CD14-positive monocyte (primary cell): Measurements from ENCODE around the gene XIRP2. TPM values are rescaled to one million over a fixed set of nuclear protein-coding genes. Genes with fewer than 3 reads are reported as not detected.

Source experiments
- DNase-seq, 3 donors: peaks; one replicate each; pipeline ENCODE4 v3.0.0-alpha.2; 2011 to 2022
- H2AFZ ChIP-seq: 2 replicates; pipeline ENCODE4 v1.6.0; 2012; ENCODE audit warnings: mild to moderate bottlenecking, low read depth, low read length, inconsistent platforms; ENCODE audit not compliant: insufficient read depth, poor library complexity, severe bottlenecking
- H3K27ac ChIP-seq, 2 donors: 1 replicate in 1 of 2; 2 replicates in 1 of 2; pipeline ENCODE4 v1.5.1; 2012 to 2013; ENCODE audit warnings: low read length in 2 of 2, control low read depth in 1 of 2, inconsistent platforms in 1 of 2, low read depth in 1 of 2, mild to moderate bottlenecking in 1 of 2
- H3K27me3 ChIP-seq, 2 donors: one replicate each; pipeline versions ENCODE4 v1.6.0 to v1.6.1; 2011 to 2013; ENCODE audit warnings: low read length in 2 of 2; ENCODE audit not compliant: control insufficient read depth in 2 of 2, insufficient read depth in 2 of 2
- H3K36me3 ChIP-seq, 2 donors: replicated peaks in 1 of 2; 1 replicate in 1 of 2; 2 replicates in 1 of 2; pipeline versions ENCODE4 v1.5.1 to v1.6.1; 2012 to 2013; ENCODE audit warnings: low read length in 2 of 2, control low read depth in 1 of 2, inconsistent platforms in 1 of 2, mild to moderate bottlenecking in 1 of 2; ENCODE audit not compliant: insufficient read depth in 2 of 2, control insufficient read depth in 1 of 2
- H3K4me1 ChIP-seq, 2 donors: 1 replicate in 1 of 2; 2 replicates in 1 of 2; pipeline versions ENCODE4 v1.5.1 to v1.6.1; 2012 to 2013; ENCODE audit warnings: low read length in 2 of 2, control low read depth in 1 of 2, inconsistent platforms in 1 of 2, mild to moderate bottlenecking in 1 of 2, moderate library complexity in 1 of 2; ENCODE audit not compliant: insufficient read depth in 2 of 2, control insufficient read depth in 1 of 2
- H3K4me2 ChIP-seq: replicated peaks from 2 replicates; pipeline ENCODE3; 2012; ENCODE audit warnings: low read length, moderate library complexity, mild to moderate bottlenecking; ENCODE audit not compliant: poor library complexity, severe bottlenecking; ENCODE audit errors: extremely low read depth
- H3K4me3 ChIP-seq, 3 experiments: fragments of 200-600 bp in 1 of 3; sonication (generic) in 1 of 3; replicated peaks in 1 of 3; 1 replicate in 2 of 3; 2 replicates in 1 of 3; pipeline ENCODE4 v1.5.1; 2011 to 2013; ENCODE audit warnings: low read length in 3 of 3, mild to moderate bottlenecking in 3 of 3, control low read depth in 2 of 3, low read depth in 2 of 3, inconsistent platforms in 1 of 3, moderate library complexity in 1 of 3
- H3K79me2 ChIP-seq: 2 replicates; pipeline ENCODE4 v1.6.0; 2012; ENCODE audit warnings: mild to moderate bottlenecking, control low read depth, inconsistent platforms, low read length, moderate library complexity; ENCODE audit not compliant: insufficient read depth
- H3K9ac ChIP-seq: 2 replicates; pipeline ENCODE4 v1.6.0; 2017; ENCODE audit warnings: low read length, mild to moderate bottlenecking; ENCODE audit not compliant: insufficient read depth, poor library complexity, severe bottlenecking
- H3K9me3 ChIP-seq, 2 donors: replicated peaks in 1 of 2; 1 replicate in 1 of 2; 2 replicates in 1 of 2; pipeline versions ENCODE4 v1.5.1 to v1.6.1; 2012 to 2013; ENCODE audit warnings: low read length in 2 of 2, control low read depth in 1 of 2; ENCODE audit not compliant: control insufficient read depth in 1 of 2, insufficient read depth in 1 of 2
- H4K20me1 ChIP-seq: 2 replicates; pipeline ENCODE4 v1.6.0; 2012; ENCODE audit warnings: mild to moderate bottlenecking, low read length, control low read depth, moderate library complexity; ENCODE audit not compliant: insufficient read depth
- H3K27ac Mint-ChIP-seq, 7 donors: one replicate each; pipeline ENCODE4 v1.8.0; 2020; ENCODE audit warnings: mild to moderate bottlenecking in 7 of 7, mixed read lengths in 7 of 7, moderate library complexity in 6 of 7, inconsistent platforms in 2 of 7
- H3K27me3 Mint-ChIP-seq, 3 donors: one replicate each; pipeline ENCODE4 v1.8.0; 2021 to 2022; ENCODE audit warnings: low read depth in 3 of 3, mild to moderate bottlenecking in 3 of 3, mixed read lengths in 3 of 3, moderate library complexity in 3 of 3, inconsistent platforms in 1 of 3
- H3K36me3 Mint-ChIP-seq, 2 donors: one replicate each; pipeline ENCODE4 v1.8.0; 2020; ENCODE audit warnings: mixed read lengths in 2 of 2, inconsistent platforms in 1 of 2, mild to moderate bottlenecking in 1 of 2
- H3K4me1 Mint-ChIP-seq: one replicate; pipeline ENCODE4 v1.8.0; 2020; ENCODE audit warnings: mild to moderate bottlenecking, mixed read lengths
- H3K4me3 Mint-ChIP-seq, 2 donors: one replicate each; pipeline ENCODE4 v1.8.0; 2020; ENCODE audit warnings: mild to moderate bottlenecking in 2 of 2, mixed read lengths in 2 of 2, moderate library complexity in 1 of 2
- H3K9me3 Mint-ChIP-seq, 7 donors: one replicate each; pipeline ENCODE4 v1.8.0; 2020 to 2022; ENCODE audit warnings: mixed read lengths in 7 of 7, mild to moderate bottlenecking in 6 of 7, moderate library complexity in 6 of 7, inconsistent platforms in 2 of 7
- CTCF ChIP-seq: fragments of 200-600 bp; IDR thresholded peaks from one replicate; pipeline ENCODE4 v1.8.0; 2022; ENCODE audit warnings: antibody characterized with exemption, mild to moderate bottlenecking
- WGBS: methylation state at CpG from one replicate; pipeline ENCODE4 v1.1.5; 2013; ENCODE audit warnings: missing lambda C conversion rate; ENCODE audit not compliant: insufficient coverage; 5-methylcytosine and 5-hydroxymethylcytosine counted together
- intact Hi-C, 2 donors: fragments of 100-400 bp; cut with micrococcal nuclease; formaldehyde crosslinking; loops; one replicate each; pipeline versions ENCODE4 v1.15.0 to v1.15.1; 2023
- polyA plus RNA-seq, 3 donors: library from polyadenylated mRNA; depleted of rRNA in 1 of 3; unstranded in 2 of 3; stranded (reverse) in 1 of 3; fragments of 300-500 nt in 2 of 3; fragments of >200 nt in 1 of 3; fragmentation: Illumina TruSeq in 2 of 3; gene quantifications; 1 replicate in 2 of 3; 2 replicates in 1 of 3; pipeline ENCODE4 v1.2.3, GENCODE V29; 2012 to 2021

Gene XIRP2
- polyA plus RNA-seq, 3 donors = not detected

GRCh38 chr2:167190053-167190452, 301.8 kb downstream of the XIRP2 start:
- Histone ChIP-seq H2AFZ (no peak overlapping the region), H3K9me3 (no peaks in the 10 kb centered on the region), H3K4me1 (no peaks in the 10 kb centered on the region), H4K20me1 (no peaks in the 10 kb centered on the region), H3K79me2 (no peaks in the 10 kb centered on the region), H3K27ac (no peak overlapping the region), H3K27me3 (no peaks in the 10 kb centered on the region), H3K9ac (no peak overlapping the region), H3K4me3 (no peak overlapping the region), H3K36me3 (no peaks in the 10 kb centered on the region), H3K4me2 (no peak overlapping the region)
- intact Hi-C loops = no loop called here
- Mint-ChIP-seq H3K4me3 (no peak overlapping the region), H3K36me3 (no peaks in the 10 kb centered on the region), H3K27me3 (no peaks in the 10 kb centered on the region), H3K27ac (no peak overlapping the region), H3K4me1 (peaks cover 6% of the 10 kb centered on the region), H3K9me3 (peaks cover 0 to 2% (median 0%) of the 10 kb centered on the region in 7 donors)
- no peak for DNase-seq
- TF ChIP-seq CTCF = no peak
- WGBS = 90% methylated on average over 2 of the region's 3 CpGs

GRCh38 chr2:167191588-167191987, 303.3 kb downstream of the XIRP2 start:
- WGBS = no CpG with 5 or more reads among the region's 3 CpGs
- Histone ChIP-seq H3K4me2 (no peak overlapping the region), H3K79me2 (no peaks in the 10 kb centered on the region), H3K9ac (no peak overlapping the region), H3K27me3 (no peaks in the 10 kb centered on the region), H2AFZ (no peak overlapping the region), H3K27ac (no peak overlapping the region), H3K4me1 (peaks cover 11 to 12% of the 10 kb centered on the region in 2 donors), H3K4me3 (no peak overlapping the region), H4K20me1 (no peaks in the 10 kb centered on the region), H3K36me3 (no peaks in the 10 kb centered on the region), H3K9me3 (no peaks in the 10 kb centered on the region)
- DNase-seq = no peak
- TF ChIP-seq CTCF = no peak
- Mint-ChIP-seq H3K36me3 (no peaks in the 10 kb centered on the region), H3K27ac (no peak overlapping the region), H3K9me3 (peaks cover 0 to 2% (median 0%) of the 10 kb centered on the region in 7 donors), H3K4me1 (peaks cover 21% of the 10 kb centered on the region), H3K4me3 (no peak overlapping the region), H3K27me3 (peaks cover 0 to 2% (median 0%) of the 10 kb centered on the region in 3 donors)
- intact Hi-C loops = no loop called here
